Measurements from ENCODE around the gene CHST3. TPM values are rescaled to one million over a fixed set of nuclear protein-coding genes. Genes with fewer than 3 reads are reported as not detected.

Gene CHST3
- total RNA-seq, 4 donors from 2014 or later = 41.2 to 56.4 (median 47.4) TPM

- Histone ChIP-seq H3K27ac (no peak overlapping the region), H3K9me3 (no peaks in the 10 kb centered on the region), H3K36me3 (no peaks in the 10 kb centered on the region), H3K4me3 (no peak overlapping the region), H3K4me1 (no peaks in the 10 kb centered on the region), H3K27me3 (no peaks in the 10 kb centered on the region)
- WGBS, 2 donors = 87 to 88% methylated on average over 5 of the region's 5 CpGs
- no peak for DNase-seq (ENCODE audit: low spot score in 2 of 2)
- TF ChIP-seq EP300 (IDR thresholded peaks at IDR 0.05) = no peak
- TF ChIP-seq POLR2A (IDR thresholded peaks at IDR 0.05) = no peak
- TF ChIP-seq CTCF (IDR thresholded peaks at IDR 0.05) = no peak
These were observed 91.9 kb downstream of the CHST3 start for GRCh38 chr10:72056113-72056512.

GRCh38 chr10:72056932-72057751, 92.9 kb downstream of the CHST3 start:
- Histone ChIP-seq H3K9me3 (no peaks in the 10 kb centered on the region), H3K4me3 (no peak overlapping the region), H3K4me1 (no peaks in the 10 kb centered on the region), H3K36me3 (no peaks in the 10 kb centered on the region), H3K27me3 (no peaks in the 10 kb centered on the region), H3K27ac (no peak overlapping the region)
- DNase-seq (ENCODE audit: low spot score in 2 of 2) = no peak
- 85 to 92% methylated on average over 23 to 25 of the region's 25 CpGs for WGBS, 2 donors
- TF ChIP-seq POLR2A (IDR thresholded peaks at IDR 0.05) = no peak
- no peak for TF ChIP-seq CTCF (IDR thresholded peaks at IDR 0.05)
- no peak for TF ChIP-seq EP300 (IDR thresholded peaks at IDR 0.05)

- 89 to 91% methylated on average over 12 of the region's 12 CpGs for WGBS, 2 donors
These were observed 94.2 kb downstream of the CHST3 start for GRCh38 chr10:72058347-72058898.

GRCh38 chr10:72058989-72059842, 95.0 kb downstream of the CHST3 start:
- 57 to 63% methylated on average over 21 of the region's 21 CpGs for WGBS, 2 donors
- DNase-seq (ENCODE audit: low spot score in 2 of 2) = no peak
- TF ChIP-seq POLR2A (IDR thresholded peaks at IDR 0.05) = no peak
- TF ChIP-seq CTCF (IDR thresholded peaks at IDR 0.05) = no peak
- TF ChIP-seq EP300 (IDR thresholded peaks at IDR 0.05) = no peak

More at GRCh38 chr10:72058347-72058898, 94.2 kb downstream of the CHST3 start:
- no peak overlapping the region for H3K4me3 ChIP-seq
- H3K4me1 ChIP-seq = no peaks in the 10 kb centered on the region
- H3K27me3 ChIP-seq = no peaks in the 10 kb centered on the region
- no peak for TF ChIP-seq POLR2A (IDR thresholded peaks at IDR 0.05)
- no peak for TF ChIP-seq EP300 (IDR thresholded peaks at IDR 0.05)
- TF ChIP-seq CTCF (IDR thresholded peaks at IDR 0.05) = no peak
- no peaks in the 10 kb centered on the region for H3K36me3 ChIP-seq
- H3K9me3 ChIP-seq = no peaks in the 10 kb centered on the region
- no peak overlapping the region for H3K27ac ChIP-seq
- no peak for DNase-seq (ENCODE audit: low spot score in 2 of 2)

More at GRCh38 chr10:72058989-72059842, 95.0 kb downstream of the CHST3 start:
- no peaks in the 10 kb centered on the region for H3K4me1 ChIP-seq
- H3K4me3 ChIP-seq = no peak overlapping the region
- H3K27me3 ChIP-seq = no peaks in the 10 kb centered on the region
- H3K36me3 ChIP-seq = peaks cover 0 to 7% (median 0%) of the 10 kb centered on the region in 3 donors
- H3K27ac ChIP-seq = no peak overlapping the region
- H3K9me3 ChIP-seq = no peaks in the 10 kb centered on the region

Data from tibial nerve (tissue), 4 donors.